ENCODE results near the gene NHLH1.

DNA sequence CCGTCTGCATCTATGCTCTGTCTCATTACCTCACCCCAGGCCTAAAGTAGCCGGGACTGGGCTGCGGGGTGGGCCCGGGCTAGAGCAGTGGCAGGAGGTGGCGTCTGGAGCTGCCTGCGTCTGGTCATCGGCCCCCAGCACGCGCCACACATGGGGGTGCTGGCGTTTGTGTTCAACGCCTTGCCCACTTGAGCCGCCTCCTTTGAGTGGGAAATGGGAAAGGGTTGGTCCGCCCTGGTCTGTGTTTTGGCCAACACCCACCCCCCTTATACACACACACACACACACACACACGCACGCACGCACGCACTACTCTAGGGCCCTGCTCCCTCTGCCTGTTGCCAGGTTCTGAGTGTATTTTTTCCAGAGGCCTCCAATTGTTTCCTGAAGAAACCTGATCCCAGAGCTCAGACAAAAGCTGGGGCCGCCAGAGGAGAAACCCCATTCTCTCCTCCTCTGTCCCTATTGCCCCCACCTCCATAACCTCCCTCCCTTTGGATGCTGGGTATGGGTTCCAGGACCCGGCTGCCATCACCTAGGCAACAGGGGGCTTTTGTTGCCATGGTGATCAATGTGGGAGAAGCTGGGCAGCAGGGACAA, 43.6 kb downstream of the NHLH1 start:
- no peak for TF ChIP-seq CTCF (conservative IDR thresholded peaks at IDR 0.05; ENCODE audit: low read length)
- no peak for TF ChIP-seq EZH2phosphoT487 (IDR thresholded peaks at IDR 0.05; ENCODE audit: borderline replicate concordance, low read depth, low read length)

Data from OCI-LY7 (cell line).